Thoracic aorta endothelial cell (primary cell): ENCODE data around the gene SAPCD2. TPM values are rescaled to one million over a fixed set of nuclear protein-coding genes. Genes with fewer than 3 reads are reported as not detected.

Experiments used
- small RNA-seq: library from RNA; depleted of rRNA; stranded (forward); fragments of <200 nt; gene quantifications from one replicate; pipeline ENCODE3, GENCODE V24; 2012
- total RNA-seq: library from RNA; depleted of rRNA; stranded (reverse); fragments of >200 nt; gene quantifications from 2 replicates; pipeline ENCODE4 v1.2.3, GENCODE V29; 2012

Gene SAPCD2
- 19.7 and 36.7 TPM in 2 replicates for total RNA-seq

GRCh38 chr9:137070201-137070905, at the start of gene SAPCD2:
Gene SAPCD2 (minus strand): TSS chr9:137070557. CDS start chr9:137070460, 97 bp downstream.

GRCh38 chr9:137114613-137115393, 44.4 kb upstream of the SAPCD2 start, which contains the start of gene DPP7:
Gene DPP7 (minus strand): TSS chr9:137114733. CDS start chr9:137114713, 20 bp downstream.

GRCh38 chr9:137086531-137087408, 16.4 kb upstream of the SAPCD2 start, which contains the start of gene MAN1B1:
Gene MAN1B1 (plus strand): TSS chr9:137086985. CDS start chr9:137087000, 15 bp downstream.

GRCh38 chr9:137077010-137077747, 6.8 kb upstream of the SAPCD2 start, which contains the start of gene UAP1L1:
Gene UAP1L1 (plus strand): TSS chr9:137077517. CDS start chr9:137077533, 16 bp downstream.

GRCh38 chr9:137053944-137054931, 16.1 kb downstream of the SAPCD2 start, which contains the start of gene ENTPD2:
Gene ENTPD2 (minus strand): TSS chr9:137054061. CDS start chr9:137053997, 64 bp downstream.

GRCh38 chr9:137046088-137046787, 24.1 kb downstream of the SAPCD2 start, which contains the start of gene NPDC1:
Gene NPDC1 (minus strand): TSS chr9:137046177. CDS start chr9:137045989, 188 bp downstream.

GRCh38 chr9:137031904-137032640, 38.3 kb downstream of the SAPCD2 start, which contains the start of gene FUT7:
Gene FUT7 (minus strand): TSS chr9:137032088. CDS start chr9:137031991, 97 bp downstream.

GRCh38 chr9:137027369-137028262, 42.7 kb downstream of the SAPCD2 start, which contains the start of gene ABCA2:
Gene ABCA2 (minus strand): TSS chr9:137028237. CDS start chr9:137028140, 97 bp downstream.

Small RNA genes within 50 kb of the gene (small RNA-seq; reads per million reads assigned to genes)
- gene RF00153: not detected

Other genes with a start within 250 kb of the SAPCD2 start
- 0.66 and 0.72 TPM in 2 replicates for gene AJM1, start 228.1 kb downstream of the SAPCD2 start, total RNA-seq
- 51.4 and 81.0 TPM in 2 replicates for gene PHPT1, start 221.1 kb downstream of the SAPCD2 start, total RNA-seq
- 1.9 and 2.0 TPM in 2 replicates for gene MAMDC4, start 218.2 kb downstream of the SAPCD2 start, total RNA-seq
- gene EDF1, start 204.2 kb downstream of the SAPCD2 start, total RNA-seq: 173 and 174 TPM in 2 replicates
- gene TRAF2, start 184.0 kb downstream of the SAPCD2 start, total RNA-seq: 11.0 and 14.3 TPM in 2 replicates
- gene FBXW5, start 125.8 kb downstream of the SAPCD2 start, total RNA-seq: 95.3 and 115 TPM in 2 replicates
- not detected in 2 replicates for gene C8G, start 125.3 kb downstream of the SAPCD2 start, total RNA-seq
- gene LCN12, start 118.3 kb downstream of the SAPCD2 start, total RNA-seq: not detected in 2 replicates
- gene PTGDS, start 93.1 kb downstream of the SAPCD2 start, total RNA-seq: not detected in 2 replicates
- not detected in 2 replicates for gene LCNL1, start 87.6 kb downstream of the SAPCD2 start, total RNA-seq
- gene PAXX, start 78.1 kb downstream of the SAPCD2 start, total RNA-seq: 16.6 and 17.4 TPM in 2 replicates
- 0.14 and 0.27 TPM in 2 replicates for gene CLIC3, start 74.0 kb downstream of the SAPCD2 start, total RNA-seq
- gene ABCA2, start 42.3 kb downstream of the SAPCD2 start, total RNA-seq: 11.0 and 12.3 TPM in 2 replicates
- not detected in 2 replicates for gene FUT7, start 38.5 kb downstream of the SAPCD2 start, total RNA-seq
- gene NPDC1, start 24.4 kb downstream of the SAPCD2 start, total RNA-seq: 39.0 and 47.4 TPM in 2 replicates
- gene ENTPD2, start 16.5 kb downstream of the SAPCD2 start, total RNA-seq: not detected in 2 replicates
- gene UAP1L1, start 7.0 kb upstream of the SAPCD2 start, total RNA-seq: 16.2 and 20.7 TPM in 2 replicates
- 45.7 and 53.3 TPM in 2 replicates for gene MAN1B1, start 16.4 kb upstream of the SAPCD2 start, total RNA-seq
- gene DPP7, start 44.2 kb upstream of the SAPCD2 start, total RNA-seq: 55.6 and 69.3 TPM in 2 replicates
- under 0.01 and 0.14 TPM in 2 replicates for gene GRIN1, start 68.6 kb upstream of the SAPCD2 start, total RNA-seq
- not detected in 2 replicates for gene LRRC26, start 99.5 kb upstream of the SAPCD2 start, total RNA-seq
- not detected in 2 replicates for gene TMEM210, start 101.5 kb upstream of the SAPCD2 start, total RNA-seq
- gene ANAPC2, start 118.0 kb upstream of the SAPCD2 start, total RNA-seq: 28.2 and 31.2 TPM in 2 replicates
- gene SSNA1, start 118.1 kb upstream of the SAPCD2 start, total RNA-seq: 84.6 and 91.9 TPM in 2 replicates
- 6.3 and 8.7 TPM in 2 replicates for gene TPRN, start 130.2 kb upstream of the SAPCD2 start, total RNA-seq
- gene TMEM203, start 135.1 kb upstream of the SAPCD2 start, total RNA-seq: 25.2 and 27.3 TPM in 2 replicates
- 8.2 and 11.1 TPM in 2 replicates for gene NDOR1, start 135.1 kb upstream of the SAPCD2 start, total RNA-seq
- gene RNF208, start 151.7 kb upstream of the SAPCD2 start, total RNA-seq: 0.13 and 0.43 TPM in 2 replicates
- gene CYSRT1, start 154.6 kb upstream of the SAPCD2 start, total RNA-seq: 0.27 and 0.29 TPM in 2 replicates
- 0.07 TPM in 1 of 2 replicates, not detected in the other for gene RNF224, start 156.9 kb upstream of the SAPCD2 start, total RNA-seq
- gene SLC34A3, start 160.3 kb upstream of the SAPCD2 start, total RNA-seq: not detected in 2 replicates
- 240 and 376 TPM in 2 replicates for gene TUBB4B, start 170.7 kb upstream of the SAPCD2 start, total RNA-seq
- not detected in 2 replicates for gene STPG3, start 180.7 kb upstream of the SAPCD2 start, total RNA-seq
- 52.3 and 62.5 TPM in 2 replicates for gene NELFB, start 184.8 kb upstream of the SAPCD2 start, total RNA-seq
- gene TOR4A, start 207.2 kb upstream of the SAPCD2 start, total RNA-seq: 48.3 and 50.1 TPM in 2 replicates
- 12.1 and 16.5 TPM in 2 replicates for gene NRARP, start 231.7 kb upstream of the SAPCD2 start, total RNA-seq